Measurements from ENCODE around the gene ENTHD1.

ENTHD1 gene, protein sequence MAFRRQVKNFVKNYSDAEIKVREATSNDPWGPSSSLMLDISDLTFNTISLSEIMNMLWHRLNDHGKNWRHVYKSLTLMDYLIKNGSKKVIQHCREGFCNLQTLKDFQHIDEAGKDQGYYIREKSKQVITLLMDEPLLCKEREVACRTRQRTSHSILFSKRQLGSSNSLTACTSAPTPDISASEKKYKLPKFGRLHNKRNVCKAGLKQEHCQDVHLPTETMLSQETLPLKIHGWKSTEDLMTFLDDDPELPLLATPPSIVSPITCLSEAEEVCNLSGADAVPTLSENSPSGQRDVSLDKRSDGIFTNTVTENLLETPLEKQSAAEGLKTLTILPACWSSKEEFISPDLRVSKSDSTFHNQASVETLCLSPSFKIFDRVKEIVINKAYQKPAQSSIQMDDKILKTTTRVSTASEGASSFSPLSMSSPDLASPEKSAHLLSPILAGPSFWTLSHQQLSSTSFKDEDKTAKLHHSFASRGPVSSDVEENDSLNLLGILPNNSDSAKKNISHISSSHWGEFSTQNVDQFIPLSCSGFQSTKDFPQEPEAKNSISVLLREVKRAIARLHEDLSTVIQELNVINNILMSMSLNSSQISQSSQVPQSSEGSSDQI

DNA sequence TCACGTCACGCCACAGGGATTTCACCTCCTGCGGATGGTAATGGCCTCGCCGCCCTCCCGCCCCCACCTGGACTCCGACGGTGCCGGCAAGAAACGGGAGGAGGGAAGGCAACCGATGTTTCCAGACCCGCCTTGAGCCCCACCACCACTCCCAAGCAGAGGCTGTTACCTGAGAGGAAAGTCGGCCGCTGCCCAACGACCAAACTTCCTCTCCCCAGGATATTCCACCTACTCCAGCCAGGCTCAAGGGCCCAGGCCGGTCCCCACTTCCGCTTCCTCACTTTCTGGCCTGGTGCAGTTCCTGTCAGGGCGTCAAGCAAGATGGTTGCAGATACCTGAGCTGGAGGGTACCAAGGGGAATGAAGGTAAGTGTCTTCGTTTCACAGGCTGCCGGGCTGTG lies at the start of gene ENTHD1:
Gene ENTHD1 (minus strand): TSS at position 235 of the 400 bp plus-strand sequence. CDS start 6,012 bp downstream, outside the sequence.
- no peak within 1 kb of the TSS for H3K4me3 ChIP-seq (ENCODE audit: low read depth, low read length)

DNA sequence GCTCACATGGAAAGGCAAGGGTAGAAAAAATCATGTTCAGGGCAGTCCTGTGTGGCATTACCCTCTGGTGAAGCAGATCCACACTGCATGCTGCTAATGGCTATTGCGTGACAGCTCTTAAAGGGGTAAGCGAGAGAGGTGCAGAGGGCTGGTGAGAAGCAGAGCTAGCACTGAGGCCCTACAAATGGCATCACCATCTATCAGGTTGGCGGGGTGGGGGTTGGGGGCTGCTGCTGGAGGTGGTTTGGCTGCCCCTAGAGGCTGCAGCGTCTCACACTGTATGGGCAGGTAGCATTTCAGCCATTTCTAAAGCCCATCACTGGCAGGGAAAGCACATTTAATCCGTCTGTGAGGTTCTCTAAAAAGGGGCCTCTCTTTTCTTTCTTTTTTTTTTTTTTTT lies 49.8 kb upstream of the ENTHD1 start:
- no peak overlapping the region for H3K4me3 ChIP-seq (ENCODE audit: low read depth, low read length)

DNA sequence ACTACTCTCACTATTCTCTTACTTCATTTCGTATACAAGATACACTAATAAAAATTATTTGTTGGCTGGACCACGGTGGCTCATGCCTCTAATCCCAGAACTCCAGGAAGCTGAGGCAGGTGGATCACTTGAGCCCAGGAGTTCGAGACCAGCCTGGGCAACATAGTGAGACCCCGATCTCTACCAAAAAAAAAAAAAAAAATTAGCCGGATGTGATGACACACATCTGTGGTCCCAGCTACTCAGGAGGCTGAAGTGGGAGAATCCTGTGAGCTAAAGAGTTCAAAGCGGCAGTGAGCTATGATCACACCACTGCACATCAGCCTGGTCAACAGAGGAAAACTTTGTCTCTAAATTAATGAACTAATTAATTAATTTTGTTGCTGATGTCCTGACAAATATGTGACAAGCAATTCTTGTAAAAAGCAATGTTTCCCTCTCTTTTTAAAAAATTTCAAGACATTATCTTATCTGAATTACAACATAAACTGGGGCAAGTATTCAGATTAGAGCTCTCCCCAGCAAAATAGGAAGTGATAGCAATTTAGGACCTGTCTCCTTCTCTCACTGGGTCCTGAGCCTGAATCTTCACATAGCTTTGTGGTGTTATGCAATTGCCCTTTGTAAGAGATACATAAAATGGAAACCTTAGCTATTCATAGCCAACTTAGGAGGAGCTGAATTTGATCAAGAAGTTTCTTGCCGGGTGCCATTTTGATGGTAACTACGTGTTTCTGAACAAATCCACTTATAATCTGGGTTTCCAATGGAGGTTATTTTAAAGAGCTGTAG lies 49.1 kb upstream of the ENTHD1 start:
- no peak overlapping the region for H3K4me3 ChIP-seq (ENCODE audit: low read depth, low read length)

DNA sequence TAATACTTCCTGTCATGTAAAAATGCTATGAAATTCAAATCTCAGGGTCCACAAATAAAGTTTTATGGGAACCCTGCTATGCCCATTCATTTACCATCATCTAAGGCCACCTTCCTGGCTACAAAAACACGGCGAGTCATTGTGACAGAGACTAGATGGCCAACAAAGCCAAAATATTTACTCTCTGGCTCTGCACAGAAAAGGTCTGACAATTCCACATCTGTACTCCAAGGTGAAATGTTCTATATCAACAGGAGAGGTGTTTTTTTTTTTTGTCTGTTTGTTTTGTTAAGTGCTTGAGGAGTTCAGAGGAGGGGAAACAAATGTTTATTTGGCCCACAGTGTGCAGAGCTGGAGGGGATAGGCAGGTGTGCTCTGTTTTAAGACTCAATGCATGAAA lies 48.0 kb upstream of the ENTHD1 start:
- H3K4me3 ChIP-seq (ENCODE audit: low read depth, low read length): no peak overlapping the region

DNA sequence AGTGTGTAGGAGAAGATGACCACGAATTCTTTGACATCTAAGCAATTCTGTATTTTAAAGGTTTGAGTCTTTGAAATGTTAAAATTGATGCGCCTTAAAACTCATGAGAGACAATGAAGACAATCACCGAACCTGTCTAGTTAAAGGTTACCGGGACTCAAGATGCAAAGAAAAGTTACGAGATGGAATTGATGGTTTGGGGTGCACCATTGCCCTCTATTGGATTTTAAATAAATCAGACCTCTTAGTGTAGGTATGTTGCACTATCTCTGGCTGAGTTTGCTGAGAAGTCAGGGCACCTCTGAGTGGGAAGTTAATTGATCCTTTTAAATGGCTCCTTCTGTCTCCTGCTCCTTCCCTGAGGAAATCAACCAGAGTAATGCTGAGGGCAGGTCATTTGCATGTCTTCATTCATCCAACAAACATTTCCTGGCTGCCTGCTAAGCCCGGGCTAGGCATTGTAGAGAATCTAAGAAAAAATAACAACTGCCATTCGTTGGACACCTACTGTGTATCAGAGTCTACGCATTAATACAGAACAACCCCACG lies 47.3 kb upstream of the ENTHD1 start:
- no peak overlapping the region for H3K4me3 ChIP-seq (ENCODE audit: low read depth, low read length)

DNA sequence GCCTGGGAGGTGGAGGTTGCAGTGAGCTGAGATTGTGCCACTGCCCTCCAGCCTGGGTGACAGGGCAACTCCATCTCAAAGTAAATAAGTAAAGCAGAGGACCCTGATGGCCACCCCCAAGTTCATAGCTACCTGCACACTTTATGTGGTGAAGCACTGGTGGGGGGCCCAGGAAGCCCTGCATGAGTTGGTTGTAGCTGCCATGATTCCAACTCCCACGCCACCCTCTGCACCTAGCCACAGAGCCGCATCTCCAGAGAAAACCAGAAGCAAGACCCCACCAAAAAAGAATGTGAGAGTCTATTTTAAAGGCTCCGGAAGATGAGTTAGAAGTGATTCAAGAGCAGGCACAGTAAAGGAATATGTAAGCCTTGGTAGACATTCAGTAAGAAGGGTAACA lies 46.3 kb upstream of the ENTHD1 start:
- H3K4me3 ChIP-seq (ENCODE audit: low read depth, low read length): no peak overlapping the region

DNA sequence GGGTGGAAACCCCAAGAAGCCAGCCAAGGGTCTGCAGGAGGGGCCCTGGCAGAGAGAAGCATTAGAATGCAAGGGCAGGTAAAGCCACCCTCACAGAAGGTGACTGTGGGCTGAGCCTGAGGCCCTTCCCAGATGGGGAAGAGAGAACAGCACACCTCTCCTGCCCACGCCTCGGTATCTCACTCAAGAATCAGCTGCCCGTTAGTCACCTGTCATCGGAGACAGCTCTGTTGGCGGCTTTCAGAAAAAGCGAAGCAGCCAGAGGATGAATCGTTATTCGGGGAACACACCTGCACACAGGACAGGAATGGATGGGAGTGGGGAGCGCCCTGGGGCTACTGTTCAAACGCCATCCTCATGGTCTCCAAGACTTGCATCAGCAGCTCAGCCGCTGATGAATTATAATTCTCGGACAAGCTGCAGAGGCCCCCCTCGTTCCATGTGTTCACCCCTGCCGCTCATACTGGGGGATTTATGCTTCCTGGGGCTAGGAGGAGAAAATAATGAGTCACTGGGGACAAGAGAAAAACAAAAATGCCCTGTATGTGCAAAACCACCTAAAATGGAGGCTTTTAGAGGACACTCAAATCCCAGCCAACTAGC lies 45.0 kb upstream of the ENTHD1 start:
- H3K4me3 ChIP-seq (ENCODE audit: low read depth, low read length): no peak overlapping the region

DNA sequence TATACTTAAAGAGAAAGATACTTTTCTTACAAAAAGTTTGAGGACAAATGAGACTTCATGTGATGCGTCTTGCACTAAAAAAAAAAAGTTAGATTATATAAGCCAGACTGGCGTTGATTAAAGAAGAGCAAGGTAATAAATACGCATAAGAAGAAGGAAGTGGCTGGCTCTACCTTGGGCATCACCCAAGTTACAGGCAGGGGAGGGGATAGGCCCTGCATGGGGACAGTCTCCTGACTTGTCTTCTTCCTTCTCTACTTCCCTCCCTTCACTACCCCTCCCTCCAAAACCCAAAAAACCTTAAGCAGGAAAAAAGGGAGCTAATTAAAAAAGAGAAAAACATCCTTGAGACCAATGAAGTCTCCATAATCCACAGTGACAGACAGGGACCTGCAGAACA lies 44.3 kb upstream of the ENTHD1 start:
- no peak overlapping the region for H3K4me3 ChIP-seq (ENCODE audit: low read depth, low read length)

DNA sequence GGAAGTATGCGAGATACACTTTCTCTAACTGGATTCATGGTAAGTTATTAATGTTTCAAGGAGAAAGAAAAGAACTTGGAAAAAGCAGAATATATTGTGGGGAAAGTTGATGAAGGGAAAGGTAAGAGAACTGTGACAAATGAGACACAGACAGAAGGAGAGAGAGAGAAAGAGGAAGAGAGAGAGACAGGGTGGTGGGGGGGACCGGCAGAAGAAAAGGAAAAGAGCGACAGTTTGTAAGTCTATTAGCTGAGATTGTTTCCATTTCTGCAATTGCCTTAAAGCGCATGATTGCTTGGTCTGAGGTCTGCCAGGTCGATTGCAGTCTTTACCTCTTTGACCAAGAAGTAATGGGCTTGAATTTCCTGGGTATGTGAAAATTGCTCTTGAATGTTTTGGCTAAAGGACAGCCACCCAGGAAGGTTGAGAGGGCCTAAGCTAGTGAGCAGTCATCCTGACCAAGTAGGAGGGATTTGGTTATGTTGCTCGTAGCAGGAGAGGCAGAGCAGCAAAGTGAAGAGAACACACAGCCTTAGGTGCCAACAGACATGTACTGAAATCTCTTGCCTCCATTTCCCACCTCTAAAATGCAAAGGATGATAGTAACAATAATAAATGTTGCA lies 43.1 kb upstream of the ENTHD1 start:
- no peak overlapping the region for H3K4me3 ChIP-seq (ENCODE audit: low read depth, low read length)

DNA sequence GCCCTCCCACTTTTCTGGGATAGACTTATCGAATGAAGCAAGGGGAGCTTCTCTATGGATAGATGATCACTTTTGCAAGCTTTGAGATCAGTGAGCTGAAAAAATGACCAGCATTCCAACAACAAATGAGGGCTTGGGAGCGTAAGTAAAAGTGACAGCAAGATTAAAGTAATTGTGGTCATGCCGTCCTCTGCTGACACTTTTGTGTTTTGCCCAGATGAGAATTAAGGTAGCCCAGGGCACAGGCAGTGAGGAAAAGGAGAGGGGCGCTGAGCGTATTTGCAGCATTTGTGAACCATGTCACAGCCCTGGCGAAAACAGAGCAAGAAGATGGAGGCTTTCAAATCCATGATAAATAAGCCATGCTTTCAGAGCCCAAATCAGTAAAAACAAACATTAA lies 42.1 kb upstream of the ENTHD1 start:
- H3K4me3 ChIP-seq (ENCODE audit: low read depth, low read length): no peak overlapping the region

DNA sequence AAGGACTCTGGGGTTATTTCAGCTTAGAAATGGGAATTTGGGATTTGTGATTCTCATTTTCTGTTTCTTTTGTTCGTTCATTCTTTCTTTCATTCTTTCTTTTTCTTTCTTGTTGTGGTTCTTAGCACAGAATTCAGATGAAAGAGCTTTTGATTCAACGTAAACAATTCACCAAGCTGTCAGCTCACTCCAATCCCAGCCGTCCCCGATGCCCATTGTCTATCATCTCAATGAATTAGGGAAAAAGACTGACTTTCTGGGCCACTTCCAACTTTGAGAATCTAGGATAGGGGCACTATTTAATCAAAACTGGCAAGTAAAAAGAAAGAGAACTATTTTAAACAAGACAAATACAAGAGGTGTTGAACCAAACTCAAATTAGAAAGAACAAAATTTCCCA lies 41.6 kb upstream of the ENTHD1 start:
- no peak overlapping the region for H3K4me3 ChIP-seq (ENCODE audit: low read depth, low read length)

DNA sequence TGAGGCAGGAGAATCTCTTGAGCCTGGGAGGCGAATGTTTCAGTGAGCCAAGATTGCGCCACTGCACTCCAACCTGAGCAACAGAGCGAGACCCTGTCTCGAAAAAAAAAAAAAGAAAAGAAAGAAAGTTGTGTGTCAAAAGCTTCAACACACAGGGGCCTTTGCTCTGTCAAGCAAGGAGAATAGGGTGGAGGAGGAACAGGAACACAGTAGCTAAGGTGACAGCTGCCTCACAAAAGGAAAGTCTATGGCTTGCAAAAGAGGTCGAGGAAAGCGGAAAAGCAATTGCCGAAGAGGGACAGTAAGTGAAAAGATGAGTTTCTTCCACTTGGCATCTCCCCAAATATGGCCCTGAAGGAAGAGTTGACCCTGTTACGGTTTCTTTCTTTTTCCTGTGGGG lies 40.2 kb upstream of the ENTHD1 start:
- H3K4me3 ChIP-seq (ENCODE audit: low read depth, low read length): no peak overlapping the region

DNA sequence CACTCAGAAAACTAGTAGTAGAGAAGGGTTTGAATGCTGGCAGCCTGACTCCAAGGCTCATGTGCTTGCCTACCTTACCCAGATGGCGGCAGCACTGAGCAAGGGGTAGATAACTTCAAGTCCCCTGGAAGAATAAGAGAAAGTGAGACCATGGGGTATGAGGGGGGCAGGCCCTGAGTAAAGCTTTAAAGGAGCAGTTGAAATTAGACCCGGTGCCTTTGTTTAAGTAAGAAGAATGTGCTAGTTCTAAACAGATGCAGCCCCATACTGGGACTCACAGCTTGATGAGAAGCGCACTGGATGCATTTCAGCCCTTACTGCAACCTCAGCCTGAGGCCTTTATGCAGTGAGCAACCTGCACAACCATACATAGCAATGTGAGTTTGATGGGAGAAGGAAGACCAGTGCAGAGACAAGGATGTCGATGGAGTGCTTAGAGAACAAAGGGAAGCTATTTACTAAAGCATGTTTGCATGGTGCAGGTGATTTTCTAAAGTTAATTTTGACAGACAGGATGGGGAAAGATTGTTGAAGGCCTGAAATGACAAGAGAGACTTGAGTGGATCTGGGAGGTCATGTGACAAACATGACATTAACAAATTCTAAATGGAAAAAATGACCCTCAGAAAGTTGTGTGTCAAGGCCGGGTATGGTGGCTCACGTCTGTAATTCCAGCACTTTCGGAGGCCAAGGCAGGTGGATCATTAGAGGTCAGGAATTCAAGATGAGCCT lies 39.5 kb upstream of the ENTHD1 start:
- H3K4me3 ChIP-seq (ENCODE audit: low read depth, low read length): no peak overlapping the region

DNA sequence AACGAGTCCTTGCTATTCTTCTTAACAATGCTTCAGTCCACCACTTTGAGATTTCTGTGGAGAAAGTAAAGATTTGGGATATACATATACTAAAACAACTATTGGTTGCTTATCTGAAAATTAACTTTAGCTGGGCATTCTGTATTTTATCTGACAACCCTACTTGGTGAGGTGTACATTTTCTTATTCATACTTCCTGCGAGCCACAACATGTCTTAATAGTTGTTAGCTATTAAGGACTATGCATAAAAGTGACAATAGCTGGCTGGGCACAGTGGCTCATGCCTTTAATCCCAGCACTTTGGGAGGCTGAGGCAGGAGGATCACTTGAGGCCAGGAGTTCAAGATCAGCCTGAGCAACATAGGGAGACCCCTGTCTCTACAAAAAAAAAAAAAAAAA lies 38.6 kb upstream of the ENTHD1 start:
- H3K4me3 ChIP-seq (ENCODE audit: low read depth, low read length): no peak overlapping the region

DNA sequence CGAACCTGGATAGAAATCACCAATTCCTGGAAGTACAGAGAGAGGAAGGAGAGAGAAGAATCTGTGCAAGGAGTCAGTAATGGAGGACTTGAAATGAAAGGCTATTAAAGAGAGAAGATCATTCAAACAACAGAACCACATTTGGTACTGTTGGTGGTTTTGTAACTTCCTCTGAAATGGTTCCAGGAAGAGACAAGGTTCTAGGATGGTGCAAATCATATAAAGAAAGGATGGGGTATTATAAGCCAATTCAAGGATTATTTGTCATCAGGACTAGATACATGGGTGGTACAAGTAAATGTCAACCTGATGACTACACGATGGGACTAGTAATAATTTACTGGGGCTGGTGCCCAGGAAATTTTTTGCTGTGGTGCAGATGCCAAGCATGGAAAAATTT lies 37.7 kb upstream of the ENTHD1 start:
- H3K4me3 ChIP-seq (ENCODE audit: low read depth, low read length): no peak overlapping the region

DNA sequence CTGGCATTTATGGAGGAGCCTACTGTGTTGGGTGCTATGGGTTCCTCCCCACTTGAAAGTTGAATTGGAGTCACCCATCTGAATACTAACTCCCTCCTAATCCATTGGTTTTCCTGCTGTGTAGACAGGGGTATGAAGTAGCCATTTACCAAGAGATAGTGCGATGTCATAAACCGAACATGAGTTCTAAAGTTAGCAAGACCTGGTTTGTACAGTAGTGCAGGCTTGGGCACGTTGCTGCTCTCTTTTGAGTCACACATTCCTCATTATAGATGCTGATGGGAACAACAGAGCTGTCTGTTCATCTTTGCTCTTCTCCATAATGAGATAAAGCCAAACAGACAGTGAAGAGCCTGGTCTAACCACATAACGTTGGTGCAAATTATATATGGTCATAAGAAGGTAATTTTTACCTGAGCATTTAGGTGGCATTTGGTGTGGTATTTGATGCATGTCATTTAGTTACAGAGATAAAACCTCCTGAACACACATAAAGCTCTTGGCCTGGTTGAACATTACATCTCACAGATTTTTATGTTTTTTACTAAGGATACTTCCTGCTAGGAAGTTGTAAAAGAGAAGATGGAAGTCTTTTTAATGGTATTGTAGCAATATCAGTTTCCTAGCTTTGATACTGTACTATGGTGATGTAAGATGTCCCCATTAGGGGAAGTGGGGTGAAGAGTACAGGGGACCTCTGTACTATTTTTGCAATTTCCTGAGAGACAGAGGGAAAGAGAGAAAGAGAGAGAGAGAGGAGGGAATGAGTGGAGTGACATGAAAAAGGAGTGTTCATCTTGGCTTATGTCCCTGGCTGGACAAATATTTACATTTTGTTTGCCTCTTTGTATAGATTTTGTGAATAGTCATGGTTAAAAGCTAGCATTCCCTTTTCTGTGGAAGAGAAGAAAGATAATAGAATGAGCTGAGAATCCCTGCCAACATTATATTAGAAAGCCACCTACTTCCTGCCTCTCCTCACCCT lies 35.3 kb upstream of the ENTHD1 start:
- H3K4me3 ChIP-seq (ENCODE audit: low read depth, low read length): no peak overlapping the region

DNA sequence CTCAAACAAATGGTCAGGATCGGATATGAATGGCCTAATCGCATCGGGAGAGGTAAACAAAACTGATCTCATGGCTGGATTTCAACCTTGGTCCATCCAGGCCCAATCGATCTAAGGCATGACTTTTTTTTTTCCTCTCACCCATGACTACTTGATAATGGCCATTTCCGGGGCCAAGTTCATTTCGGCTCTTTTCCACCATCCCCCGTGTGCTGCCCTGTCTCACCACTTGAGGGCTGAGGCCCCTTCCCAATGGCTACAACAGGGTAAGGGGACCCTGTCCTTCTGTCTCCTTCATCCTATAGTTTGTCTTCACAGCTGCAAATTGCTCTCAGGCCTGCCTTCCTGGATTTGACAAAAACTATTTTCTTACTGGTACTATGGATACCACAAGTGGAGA lies 34.0 kb upstream of the ENTHD1 start:
- H3K4me3 ChIP-seq (ENCODE audit: low read depth, low read length): no peak overlapping the region

DNA sequence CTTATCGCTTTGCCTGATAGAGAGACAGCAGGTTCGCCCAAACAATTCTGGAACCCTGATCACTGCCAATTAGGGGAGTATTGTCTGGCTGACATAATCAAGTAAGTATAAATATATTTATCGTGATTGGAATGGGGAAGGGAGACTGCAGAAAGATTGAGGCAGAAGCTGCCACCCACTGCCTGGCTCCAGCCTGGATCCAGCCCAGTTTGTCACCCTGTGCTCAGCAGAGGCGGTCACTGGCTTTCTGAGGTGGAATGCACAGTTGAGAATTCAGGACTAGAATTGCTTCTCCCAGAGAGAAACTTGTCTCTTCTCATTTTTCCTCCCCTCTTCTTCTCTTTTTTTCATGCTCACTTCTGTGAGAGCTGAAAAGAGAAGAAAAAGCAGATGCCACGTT lies 33.2 kb upstream of the ENTHD1 start:
- H3K4me3 ChIP-seq (ENCODE audit: low read depth, low read length): no peak overlapping the region

All from iPS-11a (cell line).